GM12878 (cell line): ENCODE results near the gene SMARCAD1.

ENCODE experiments used
- EP300 ChIP-seq, 2 experiments: fragments of 150-350 bp in 1 of 2; IDR thresholded peaks; 2 replicates each; pipeline ENCODE4 v1.6.1; 2011 to 2012; ENCODE audit warnings: low read depth in 2 of 2, low read length in 2 of 2, borderline replicate concordance in 1 of 2, improper control_type of control experiment in 1 of 2, inconsistent platforms in 1 of 2; ENCODE audit not compliant: control insufficient read depth in 1 of 2
- EZH2 ChIP-seq: IDR thresholded peaks from 2 replicates; pipeline ENCODE4 v1.6.1; 2012; ENCODE audit warnings: low read depth, mild to moderate bottlenecking, control low read depth, inconsistent platforms, low read length, borderline replicate concordance; ENCODE audit not compliant: control insufficient read depth
- JUND ChIP-seq: IDR thresholded peaks from 2 replicates; pipeline ENCODE4 v1.6.1; 2012; ENCODE audit warnings: low read depth, mild to moderate bottlenecking, low read length, improper control_type of control experiment, moderate library complexity
- MTA2 ChIP-seq: fragments of 450-650 bp; IDR thresholded peaks from 2 replicates; pipeline ENCODE4 v1.6.1; 2016; ENCODE audit warnings: low read depth, mild to moderate bottlenecking, moderate library complexity
- MYC ChIP-seq: IDR thresholded peaks from 2 replicates; pipeline ENCODE4 v1.6.1; 2011; ENCODE audit warnings: mild to moderate bottlenecking, low read length, moderate library complexity, inconsistent platforms; ENCODE audit not compliant: insufficient read depth, insufficient replicate concordance, insufficient read length, severe bottlenecking
- PBX3 ChIP-seq: IDR thresholded peaks from 2 replicates; pipeline ENCODE4 v1.6.1; 2011; ENCODE audit warnings: mild to moderate bottlenecking, low read depth, low read length, moderate library complexity; ENCODE audit not compliant: insufficient replicate concordance
- YY1 ChIP-seq: IDR thresholded peaks from 2 replicates; pipeline ENCODE4 v1.6.1; 2011; ENCODE audit warnings: low read depth, mild to moderate bottlenecking, low read length
- TF ChIP-seq, protein P1 (sequence below), 3 experiments: IDR thresholded peaks in 2 of 3; conservative IDR thresholded peaks in 1 of 3; 2 replicates each; pipeline ENCODE4 v1.5.1; 2011; ENCODE audit warnings: low read depth in 3 of 3, low read length in 3 of 3, mild to moderate bottlenecking in 3 of 3, control low read depth in 2 of 3, moderate library complexity in 2 of 3, inconsistent platforms in 1 of 3, mixed read lengths in 1 of 3; ENCODE audit not compliant: control insufficient read depth in 2 of 3, insufficient read depth in 1 of 3; ENCODE audit errors: extremely low read depth in 1 of 3

DNA sequence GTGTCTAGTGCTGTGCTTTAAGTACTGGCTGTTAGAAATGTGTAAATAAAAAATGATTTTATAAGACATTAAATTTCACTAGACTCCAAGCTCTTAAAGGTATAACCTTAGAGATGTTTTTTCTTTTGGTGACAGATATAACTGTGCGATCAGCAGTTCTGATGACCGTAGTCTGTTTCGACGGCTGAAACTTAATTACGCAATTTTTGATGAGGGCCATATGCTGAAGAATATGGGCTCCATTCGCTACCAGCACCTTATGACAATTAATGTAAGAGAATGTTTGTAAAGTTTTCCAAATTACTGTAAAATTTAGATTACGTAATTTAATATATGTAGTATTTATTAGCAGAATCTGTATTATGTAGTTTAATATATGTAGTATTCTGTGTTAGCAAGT lies 68.5 kb downstream of the SMARCAD1 start:
- TF ChIP-seq, protein P1, sequence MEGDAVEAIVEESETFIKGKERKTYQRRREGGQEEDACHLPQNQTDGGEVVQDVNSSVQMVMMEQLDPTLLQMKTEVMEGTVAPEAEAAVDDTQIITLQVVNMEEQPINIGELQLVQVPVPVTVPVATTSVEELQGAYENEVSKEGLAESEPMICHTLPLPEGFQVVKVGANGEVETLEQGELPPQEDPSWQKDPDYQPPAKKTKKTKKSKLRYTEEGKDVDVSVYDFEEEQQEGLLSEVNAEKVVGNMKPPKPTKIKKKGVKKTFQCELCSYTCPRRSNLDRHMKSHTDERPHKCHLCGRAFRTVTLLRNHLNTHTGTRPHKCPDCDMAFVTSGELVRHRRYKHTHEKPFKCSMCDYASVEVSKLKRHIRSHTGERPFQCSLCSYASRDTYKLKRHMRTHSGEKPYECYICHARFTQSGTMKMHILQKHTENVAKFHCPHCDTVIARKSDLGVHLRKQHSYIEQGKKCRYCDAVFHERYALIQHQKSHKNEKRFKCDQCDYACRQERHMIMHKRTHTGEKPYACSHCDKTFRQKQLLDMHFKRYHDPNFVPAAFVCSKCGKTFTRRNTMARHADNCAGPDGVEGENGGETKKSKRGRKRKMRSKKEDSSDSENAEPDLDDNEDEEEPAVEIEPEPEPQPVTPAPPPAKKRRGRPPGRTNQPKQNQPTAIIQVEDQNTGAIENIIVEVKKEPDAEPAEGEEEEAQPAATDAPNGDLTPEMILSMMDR (IDR thresholded peaks at IDR 0.05 in 2 of 3, conservative IDR thresholded peaks at IDR 0.05 in 1 of 3; ENCODE audit: control insufficient read depth in 2 of 3, extremely low read depth in 1 of 3, insufficient read depth in 1 of 3, low read depth in 3 of 3, low read length in 3 of 3): no peak
- TF ChIP-seq YY1 (no peak), JUND (no peak), EP300 (IDR thresholded peaks at IDR 0.05; ENCODE audit: borderline replicate concordance in 1 of 2, control insufficient read depth in 1 of 2, low read depth in 2 of 2, low read length in 2 of 2) (no peak), EZH2 (no peak), MTA2 (no peak), MYC (no peak), PBX3 (no peak)
